GM18909 (cell line): ENCODE results near the gene MRC2.
"Not testable (repeated sequence)": the region's sequence is repeated elsewhere in the genome, so short reads cannot be mapped to it uniquely, and the experiment has no call there.

ENCODE experiments used
- ATAC-seq: cut with Tn5 transposase; IDR thresholded peaks from one replicate; pipeline ENCODE4 v1.9.1; 2021; ENCODE audit warnings: mild to moderate bottlenecking; ENCODE audit not compliant: unreplicated experiment, poor library complexity

The MRC2 gene, protein sequence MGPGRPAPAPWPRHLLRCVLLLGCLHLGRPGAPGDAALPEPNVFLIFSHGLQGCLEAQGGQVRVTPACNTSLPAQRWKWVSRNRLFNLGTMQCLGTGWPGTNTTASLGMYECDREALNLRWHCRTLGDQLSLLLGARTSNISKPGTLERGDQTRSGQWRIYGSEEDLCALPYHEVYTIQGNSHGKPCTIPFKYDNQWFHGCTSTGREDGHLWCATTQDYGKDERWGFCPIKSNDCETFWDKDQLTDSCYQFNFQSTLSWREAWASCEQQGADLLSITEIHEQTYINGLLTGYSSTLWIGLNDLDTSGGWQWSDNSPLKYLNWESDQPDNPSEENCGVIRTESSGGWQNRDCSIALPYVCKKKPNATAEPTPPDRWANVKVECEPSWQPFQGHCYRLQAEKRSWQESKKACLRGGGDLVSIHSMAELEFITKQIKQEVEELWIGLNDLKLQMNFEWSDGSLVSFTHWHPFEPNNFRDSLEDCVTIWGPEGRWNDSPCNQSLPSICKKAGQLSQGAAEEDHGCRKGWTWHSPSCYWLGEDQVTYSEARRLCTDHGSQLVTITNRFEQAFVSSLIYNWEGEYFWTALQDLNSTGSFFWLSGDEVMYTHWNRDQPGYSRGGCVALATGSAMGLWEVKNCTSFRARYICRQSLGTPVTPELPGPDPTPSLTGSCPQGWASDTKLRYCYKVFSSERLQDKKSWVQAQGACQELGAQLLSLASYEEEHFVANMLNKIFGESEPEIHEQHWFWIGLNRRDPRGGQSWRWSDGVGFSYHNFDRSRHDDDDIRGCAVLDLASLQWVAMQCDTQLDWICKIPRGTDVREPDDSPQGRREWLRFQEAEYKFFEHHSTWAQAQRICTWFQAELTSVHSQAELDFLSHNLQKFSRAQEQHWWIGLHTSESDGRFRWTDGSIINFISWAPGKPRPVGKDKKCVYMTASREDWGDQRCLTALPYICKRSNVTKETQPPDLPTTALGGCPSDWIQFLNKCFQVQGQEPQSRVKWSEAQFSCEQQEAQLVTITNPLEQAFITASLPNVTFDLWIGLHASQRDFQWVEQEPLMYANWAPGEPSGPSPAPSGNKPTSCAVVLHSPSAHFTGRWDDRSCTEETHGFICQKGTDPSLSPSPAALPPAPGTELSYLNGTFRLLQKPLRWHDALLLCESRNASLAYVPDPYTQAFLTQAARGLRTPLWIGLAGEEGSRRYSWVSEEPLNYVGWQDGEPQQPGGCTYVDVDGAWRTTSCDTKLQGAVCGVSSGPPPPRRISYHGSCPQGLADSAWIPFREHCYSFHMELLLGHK (N-terminal part only)

DNA sequence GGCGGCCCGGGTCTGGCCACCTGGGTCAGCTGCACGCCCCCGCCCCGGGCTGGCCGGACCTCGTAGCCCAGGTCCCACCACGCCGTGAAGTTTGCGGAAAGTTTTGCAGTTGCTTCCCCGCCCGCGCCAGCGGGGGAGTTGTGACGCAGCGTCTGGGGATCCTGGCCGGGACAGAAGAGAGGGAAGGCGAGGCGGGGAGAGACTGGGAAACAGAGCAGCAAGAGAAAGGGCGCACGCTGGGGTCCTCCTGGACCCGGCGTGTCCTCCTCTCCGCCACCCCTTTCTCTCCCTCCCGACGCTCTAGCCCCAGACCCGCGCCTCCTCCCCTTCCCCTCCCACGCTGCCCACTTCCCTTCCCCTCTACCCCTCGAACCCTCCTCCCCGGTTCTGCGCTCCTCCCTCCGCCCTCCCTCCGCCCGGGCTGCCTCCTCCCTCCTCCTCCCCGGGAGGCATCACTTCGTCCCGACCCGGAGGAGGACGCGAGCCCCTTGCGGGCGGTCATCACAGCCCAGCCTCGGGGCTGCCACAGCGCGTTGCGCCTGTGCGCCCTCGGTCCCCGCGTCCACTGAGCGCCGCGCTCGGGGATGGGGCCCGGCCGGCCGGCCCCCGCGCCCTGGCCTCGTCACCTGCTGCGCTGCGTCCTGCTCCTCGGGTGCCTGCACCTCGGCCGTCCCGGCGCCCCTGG is at the start of gene MRC2:
Gene MRC2, plus strand, starts transcription at position 452 of the 685 bp plus-strand sequence. Its CDS starts 133 bp downstream, at position 585.
- ATAC-seq, result no peak

DNA sequence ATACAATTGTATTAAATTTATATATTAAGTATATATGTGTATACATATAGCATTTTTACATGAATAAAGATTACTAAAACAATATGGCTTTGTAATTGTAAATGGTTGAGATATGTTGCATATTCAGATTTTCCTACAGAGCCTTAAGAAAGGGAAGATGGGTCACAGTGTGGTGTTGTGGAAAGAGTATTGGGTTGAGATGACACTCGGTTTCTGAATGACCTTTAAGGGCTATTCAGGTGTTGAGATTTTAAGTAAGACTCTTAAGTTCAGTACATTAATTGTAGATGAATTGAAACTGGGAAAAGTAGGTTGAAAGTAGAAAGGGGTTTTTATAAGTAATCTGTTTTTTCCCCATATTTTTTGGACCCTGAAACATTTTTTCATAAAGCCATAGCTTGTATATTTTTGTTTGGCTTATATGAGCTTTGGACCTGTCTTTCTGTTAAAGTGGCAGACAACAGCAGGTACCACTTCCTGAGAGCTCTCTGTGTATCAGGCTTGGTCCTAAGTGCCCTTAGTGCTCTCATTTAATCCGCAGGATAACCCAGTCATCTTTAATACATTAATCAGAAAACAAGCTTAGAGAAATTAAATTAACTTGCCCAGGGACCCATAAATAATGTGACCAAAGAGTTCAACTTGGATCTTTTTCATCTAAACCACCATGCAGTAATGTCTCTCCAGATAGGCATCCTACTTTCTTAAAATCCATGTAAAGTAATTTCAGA is 48.5 kb upstream of the MRC2 start:
- ATAC-seq, result no peak

DNA sequence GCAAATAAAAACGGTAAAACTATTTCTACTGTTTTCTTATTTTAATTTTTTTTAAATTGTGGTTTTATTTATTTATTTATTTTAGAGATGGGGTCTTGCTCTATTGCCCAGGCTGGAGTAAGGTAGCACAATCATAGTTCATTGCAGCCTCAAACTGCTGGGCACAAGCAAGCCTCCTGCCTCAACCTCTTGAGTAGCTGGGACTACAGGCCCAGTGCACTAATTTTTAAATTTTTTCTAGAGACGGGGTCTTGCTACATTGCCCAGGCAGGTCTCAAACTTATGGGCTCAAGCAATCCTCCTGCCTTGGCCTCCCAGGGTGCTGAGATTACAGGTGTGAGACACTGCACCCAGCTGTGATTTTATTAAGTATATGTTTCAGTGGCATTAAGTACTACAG is 46.5 kb upstream of the MRC2 start:
- no peak for ATAC-seq

DNA sequence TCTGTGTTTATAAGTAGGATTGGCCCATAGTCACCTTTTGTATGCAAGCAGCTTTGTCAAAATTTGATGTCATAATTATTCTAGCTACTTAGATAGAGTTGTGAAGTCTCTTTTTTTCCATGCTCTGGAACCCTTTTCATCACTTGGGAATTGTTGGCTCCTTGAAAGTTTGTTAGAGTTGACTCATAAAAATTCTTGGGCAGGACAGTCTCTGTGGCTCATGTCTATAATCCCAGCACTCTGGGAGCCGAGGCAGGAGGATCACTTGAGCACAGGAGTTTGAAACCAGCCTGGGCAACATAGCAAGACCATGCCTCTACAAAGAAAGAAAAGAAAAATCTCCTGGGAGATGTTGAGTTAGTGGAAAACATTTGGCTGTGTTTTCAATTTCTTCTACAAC is 45.7 kb upstream of the MRC2 start:
- no peak for ATAC-seq

DNA sequence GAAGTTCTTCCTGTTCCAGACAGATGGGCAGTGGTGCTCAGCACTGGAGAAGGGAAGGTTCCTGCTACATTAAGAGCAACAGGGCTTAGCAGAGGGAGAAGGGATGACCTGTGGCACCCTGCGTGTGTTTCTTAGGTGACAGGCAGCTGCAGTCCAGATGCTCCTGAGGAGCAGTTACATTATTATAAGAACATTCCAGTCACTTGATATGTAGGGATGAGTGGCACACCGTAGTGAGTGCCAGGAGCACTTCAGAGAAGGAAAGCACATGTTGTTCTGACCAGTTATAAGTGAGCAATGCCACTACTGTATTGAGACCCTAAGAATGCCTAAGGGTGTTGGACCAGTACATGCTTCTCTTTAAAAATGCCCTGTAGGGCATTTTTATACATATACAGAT is 39.9 kb upstream of the MRC2 start:
- ATAC-seq, result no peak

DNA sequence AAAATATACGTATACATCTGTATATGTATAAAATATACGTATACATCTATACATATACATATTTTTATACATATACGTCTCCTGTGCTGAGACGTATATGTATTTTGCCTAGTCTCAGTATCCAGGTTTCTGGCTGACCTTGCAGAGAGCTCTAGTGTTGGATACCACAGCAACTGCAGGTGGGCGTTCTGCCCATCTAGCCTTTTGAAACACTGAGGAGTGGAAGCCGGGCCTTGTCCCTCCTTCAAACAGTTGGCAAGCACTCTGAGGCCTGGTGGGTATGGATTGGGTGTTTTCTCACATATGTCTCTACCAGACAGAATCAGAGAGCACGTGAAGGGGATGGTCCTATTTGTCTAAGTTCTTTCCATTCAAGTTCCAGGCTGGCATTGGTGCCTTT is 39.4 kb upstream of the MRC2 start:
- ATAC-seq, result no peak

DNA sequence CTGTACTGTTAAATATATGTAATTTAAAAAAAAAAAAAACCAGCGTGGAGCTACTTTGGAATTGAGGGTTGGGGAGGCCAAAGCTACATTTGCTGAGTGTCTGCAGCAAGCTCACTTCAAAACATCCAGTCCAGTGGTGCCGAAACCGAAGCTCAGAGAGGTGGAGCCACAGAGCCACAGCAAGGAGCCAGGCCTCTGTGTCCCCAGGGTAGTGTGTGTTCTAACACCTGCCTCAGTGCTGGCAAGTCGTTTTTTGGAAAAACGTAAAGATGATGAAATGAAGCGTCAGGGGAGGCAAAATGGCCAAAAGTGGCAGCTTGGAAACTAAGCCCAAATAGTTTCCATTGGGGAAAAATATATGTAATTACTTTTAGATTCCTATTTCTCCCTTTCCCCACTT is 36.1 kb upstream of the MRC2 start:
- ATAC-seq, result no peak

DNA sequence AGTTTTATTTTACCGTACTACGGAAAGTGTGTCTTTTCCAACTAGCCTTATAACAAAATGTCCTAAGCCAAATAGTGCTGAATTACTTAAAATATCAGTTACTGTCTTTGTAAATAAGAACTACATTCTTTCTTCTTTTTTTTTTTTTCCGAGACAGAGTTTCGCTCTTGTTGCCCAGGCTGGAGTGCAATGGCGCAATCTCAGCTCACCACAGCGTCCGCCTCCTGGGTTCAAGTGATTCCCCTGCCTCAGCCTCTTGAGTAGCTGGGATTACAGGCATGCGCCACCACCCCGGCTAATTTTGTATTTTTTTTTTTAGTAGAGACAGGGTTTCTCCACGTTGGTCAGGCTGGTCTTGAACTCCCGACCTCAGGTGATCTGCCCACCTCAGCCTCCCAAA is 35.6 kb upstream of the MRC2 start:
- not testable (repeated sequence) for ATAC-seq

DNA sequence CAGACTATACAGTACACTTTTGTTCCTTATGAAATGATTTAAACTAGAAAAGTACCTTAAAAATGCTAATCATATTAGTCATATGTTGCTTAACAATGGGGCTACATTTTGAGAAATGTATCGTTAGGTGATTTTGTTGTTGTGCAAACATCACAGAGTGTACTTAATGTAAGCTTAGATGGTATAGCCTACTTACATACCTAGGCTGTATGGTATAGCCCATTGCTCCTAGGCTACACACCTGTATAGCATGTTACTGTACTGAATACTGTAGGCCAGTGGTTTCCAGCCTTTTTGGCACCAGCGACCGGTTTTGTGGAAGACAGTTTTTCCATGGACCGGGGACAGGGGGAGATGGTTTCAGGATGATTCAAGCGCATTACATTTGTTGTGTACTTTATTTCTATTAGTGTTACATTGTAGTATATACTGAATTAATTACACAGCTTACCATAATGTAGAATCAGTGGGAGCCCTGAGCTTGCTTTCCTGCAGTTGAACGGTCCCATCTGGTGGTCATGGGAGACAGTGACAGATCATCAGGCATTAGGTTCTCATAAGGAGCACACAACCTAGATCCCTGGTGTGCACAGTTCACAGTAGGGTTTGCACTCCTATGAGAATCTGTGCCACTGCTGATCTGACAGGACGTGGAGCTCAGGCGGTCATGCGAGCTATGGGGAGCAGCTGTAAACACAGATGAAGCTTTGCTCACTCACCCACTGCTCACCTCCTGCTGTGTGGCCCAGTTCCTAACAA is 35.0 kb upstream of the MRC2 start:
- ATAC-seq, result no peak

DNA sequence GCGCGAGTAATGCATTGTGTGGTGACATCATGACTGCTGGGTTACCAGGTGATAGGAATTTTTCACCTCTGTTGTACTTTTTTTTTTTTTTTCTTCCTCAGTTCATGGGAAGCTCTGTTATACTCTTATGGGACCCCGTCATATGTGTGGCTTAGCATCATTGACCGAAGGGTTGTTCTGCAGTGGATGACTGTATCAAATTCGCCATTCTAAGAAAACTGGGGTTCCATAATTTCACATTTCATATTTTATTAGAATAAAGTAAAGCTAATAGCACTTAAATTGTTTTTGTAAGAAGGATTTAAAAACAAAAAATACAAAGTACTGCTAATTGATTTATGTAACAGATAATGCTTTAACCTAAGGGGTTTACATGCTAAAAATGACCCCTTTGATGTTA is 32.0 kb upstream of the MRC2 start:
- no peak for ATAC-seq

DNA sequence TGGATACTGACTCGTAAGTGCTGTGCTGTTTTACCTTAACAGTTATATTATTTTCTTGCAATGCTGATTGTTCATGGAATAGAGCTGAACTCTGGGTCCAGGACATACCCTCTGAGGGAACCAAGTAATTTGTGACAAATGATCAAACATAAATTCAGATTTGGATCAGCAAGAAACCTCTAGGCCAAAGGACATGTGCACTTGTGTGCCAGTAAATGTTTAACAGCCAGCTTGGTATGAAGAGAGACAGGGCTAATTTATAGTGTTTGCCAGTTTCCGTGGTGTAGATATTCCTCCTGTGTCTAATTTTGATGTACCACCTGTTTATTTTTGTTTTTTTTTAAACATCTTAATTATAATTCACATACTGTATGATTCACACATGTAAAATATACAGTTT is 30.8 kb upstream of the MRC2 start:
- no peak for ATAC-seq

DNA sequence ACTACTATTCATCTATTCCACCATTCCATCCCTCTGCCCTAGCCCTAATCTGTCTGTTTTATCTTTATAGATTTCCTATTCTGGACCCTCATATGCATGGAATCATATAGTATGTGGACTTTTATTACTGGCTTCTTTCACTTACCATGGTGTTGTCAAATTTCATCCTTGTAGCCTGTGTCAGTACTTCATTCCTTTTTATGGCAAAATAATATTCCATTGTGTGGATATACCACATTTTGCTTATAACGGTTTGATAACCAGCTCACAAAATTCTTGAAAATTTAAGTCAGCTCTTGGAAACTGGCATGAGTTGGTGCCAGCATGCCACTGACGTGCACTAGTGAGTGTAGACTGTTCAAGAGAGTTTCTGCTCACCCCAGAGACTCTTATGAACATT is 30.3 kb upstream of the MRC2 start:
- ATAC-seq, result no peak

DNA sequence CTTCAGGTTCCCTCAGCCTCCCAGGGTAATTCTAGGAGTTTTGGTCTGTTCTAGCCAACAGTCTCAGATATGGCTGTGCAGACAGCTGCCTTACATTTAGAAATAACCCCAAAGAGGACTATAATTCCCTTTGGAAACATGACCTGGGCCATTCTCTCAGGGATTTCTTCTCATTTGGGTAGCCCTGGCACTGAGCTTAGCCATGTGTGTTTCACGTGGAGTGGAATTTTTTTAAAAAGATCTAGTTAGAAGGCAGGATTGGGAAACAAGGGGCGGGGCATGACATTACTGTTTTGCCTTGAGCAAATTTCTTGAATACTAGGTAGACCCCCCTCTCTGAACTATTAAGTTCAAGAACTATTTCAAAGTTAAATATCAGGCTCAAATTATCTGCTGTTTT is 29.6 kb upstream of the MRC2 start:
- ATAC-seq, result no peak

DNA sequence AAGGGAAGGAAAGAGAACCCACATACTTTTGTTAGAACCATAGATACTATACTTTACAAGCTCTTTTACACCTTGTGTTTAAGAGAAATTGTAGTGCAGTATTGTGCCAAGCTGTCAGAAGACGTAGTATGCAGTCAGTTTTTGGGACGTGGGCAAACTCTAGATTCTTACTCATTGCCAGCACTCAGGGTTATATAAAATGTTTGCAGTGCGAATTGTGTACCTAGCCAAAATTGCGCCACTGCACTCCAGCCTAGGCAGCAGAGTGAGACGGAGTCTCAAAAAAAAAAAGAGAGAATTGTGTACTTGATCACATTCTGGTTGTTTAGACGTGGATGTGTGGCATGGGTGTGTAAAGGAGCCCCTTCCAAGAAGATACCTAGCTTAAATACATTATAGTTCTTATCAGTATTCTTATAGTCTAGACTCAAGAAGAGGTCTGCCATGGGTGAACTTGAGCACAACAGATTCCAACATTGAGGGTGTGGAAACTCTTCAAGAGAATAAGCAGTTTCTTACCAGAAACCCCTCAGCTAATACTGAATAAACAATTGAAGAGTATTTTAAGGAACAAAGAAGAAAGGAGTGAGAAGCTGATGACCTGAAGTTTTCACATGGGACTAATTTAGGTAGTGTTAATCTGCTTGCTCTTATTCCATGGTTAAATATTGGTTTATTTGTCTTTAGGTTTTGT is 27.4 kb upstream of the MRC2 start:
- ATAC-seq, result no peak

DNA sequence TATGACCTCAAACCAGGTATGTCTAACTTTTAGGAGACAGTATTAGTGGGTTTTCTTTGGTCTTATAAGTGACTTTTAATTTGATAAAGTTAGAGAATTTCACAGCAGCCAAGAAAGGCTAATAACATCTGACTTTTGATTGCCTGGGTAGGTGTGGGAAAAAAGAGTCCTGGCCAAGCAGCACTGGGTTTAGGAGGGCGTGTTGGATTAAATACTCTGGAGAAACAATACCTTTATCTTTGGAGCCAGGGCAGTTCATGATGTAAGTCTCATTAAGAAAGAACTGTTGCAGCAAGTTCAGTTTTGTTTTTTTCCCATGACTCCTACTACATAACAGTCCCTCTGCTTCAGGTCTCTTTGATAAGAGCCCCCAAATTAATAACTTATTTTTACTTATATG is 26.7 kb upstream of the MRC2 start:
- ATAC-seq, result no peak

DNA sequence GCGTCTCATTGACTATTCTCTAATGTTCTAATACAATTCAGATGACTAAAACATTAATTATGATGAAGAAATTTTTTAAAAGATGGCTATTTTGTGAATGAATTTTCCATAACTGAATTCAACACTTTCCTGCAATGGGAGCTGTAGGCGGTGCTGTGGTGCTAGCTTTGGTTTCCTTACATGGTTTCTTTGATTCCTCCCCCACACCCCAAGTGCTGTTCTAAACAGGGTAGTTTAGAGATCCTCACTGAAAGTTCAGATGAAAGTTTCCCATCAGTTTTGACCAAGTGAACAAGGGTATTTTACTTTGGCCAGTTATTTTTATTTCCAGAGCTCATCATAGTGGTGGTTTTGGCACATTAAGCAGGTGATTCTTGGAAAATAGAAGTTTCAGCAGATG is 26.0 kb upstream of the MRC2 start:
- no peak for ATAC-seq

DNA sequence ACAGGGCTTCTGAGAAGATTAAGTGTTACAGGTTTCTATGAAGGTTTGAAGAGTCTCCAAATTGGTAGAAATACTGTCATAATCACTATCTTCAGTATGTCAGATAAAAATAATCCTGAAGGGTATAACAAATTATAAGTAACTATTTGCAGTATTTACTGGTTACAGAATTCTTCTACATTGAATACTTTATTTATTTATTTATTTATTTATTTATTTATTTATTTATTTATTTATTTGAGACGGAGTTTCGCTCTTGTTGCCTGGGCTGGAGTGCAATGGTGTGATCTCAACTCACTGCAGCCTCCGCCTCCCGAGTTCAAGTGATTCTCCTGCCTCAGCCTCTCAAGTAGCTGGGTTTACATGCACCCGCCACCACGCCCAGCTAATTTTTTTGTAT is 23.7 kb upstream of the MRC2 start:
- not testable (repeated sequence) for ATAC-seq

DNA sequence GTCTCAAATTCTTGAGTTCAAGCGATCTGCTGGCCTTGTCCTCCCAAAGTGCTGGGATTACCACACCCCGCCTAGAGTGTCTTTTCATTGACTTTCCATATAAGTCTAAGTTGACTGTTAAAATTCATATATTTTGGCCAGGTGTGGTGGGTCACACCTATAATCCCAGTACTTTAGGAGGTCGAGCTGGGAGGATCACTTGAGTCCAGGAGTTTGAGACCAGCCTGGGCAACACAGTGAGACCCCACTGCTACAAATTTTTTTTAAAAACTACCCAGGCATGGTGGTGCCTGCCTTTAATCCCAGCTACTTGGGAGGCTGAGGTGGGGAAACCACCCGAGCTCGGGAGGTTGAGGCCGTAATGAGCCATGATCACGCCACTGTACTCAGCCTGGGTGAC is 21.9 kb upstream of the MRC2 start:
- ATAC-seq, result no peak
